ENCODE measurements around the gene PCDHGA1.
"Not testable (repeated sequence)": the region's sequence is repeated elsewhere in the genome, so short reads cannot be mapped to it uniquely, and the experiment has no call there.

The PCDHGA1 gene

GRCh38 chr5:141319699-141320098 lies 10.6 kb upstream of the PCDHGA1 start:
- in situ Hi-C loops (cut with MboI; ENCODE audit: low sequenced_read_pairs, unreplicated experiment), result no loop called here
- no peak for DNase-seq (ENCODE audit: low spot score)
- TF ChIP-seq, protein P1, sequence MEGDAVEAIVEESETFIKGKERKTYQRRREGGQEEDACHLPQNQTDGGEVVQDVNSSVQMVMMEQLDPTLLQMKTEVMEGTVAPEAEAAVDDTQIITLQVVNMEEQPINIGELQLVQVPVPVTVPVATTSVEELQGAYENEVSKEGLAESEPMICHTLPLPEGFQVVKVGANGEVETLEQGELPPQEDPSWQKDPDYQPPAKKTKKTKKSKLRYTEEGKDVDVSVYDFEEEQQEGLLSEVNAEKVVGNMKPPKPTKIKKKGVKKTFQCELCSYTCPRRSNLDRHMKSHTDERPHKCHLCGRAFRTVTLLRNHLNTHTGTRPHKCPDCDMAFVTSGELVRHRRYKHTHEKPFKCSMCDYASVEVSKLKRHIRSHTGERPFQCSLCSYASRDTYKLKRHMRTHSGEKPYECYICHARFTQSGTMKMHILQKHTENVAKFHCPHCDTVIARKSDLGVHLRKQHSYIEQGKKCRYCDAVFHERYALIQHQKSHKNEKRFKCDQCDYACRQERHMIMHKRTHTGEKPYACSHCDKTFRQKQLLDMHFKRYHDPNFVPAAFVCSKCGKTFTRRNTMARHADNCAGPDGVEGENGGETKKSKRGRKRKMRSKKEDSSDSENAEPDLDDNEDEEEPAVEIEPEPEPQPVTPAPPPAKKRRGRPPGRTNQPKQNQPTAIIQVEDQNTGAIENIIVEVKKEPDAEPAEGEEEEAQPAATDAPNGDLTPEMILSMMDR (IDR thresholded peaks at IDR 0.05; ENCODE audit: borderline replicate concordance, control extremely low read depth, extremely low read depth, insufficient read depth, missing control alignments), result no peak

GRCh38 chr5:141320225-141321169 lies 9.8 kb upstream of the PCDHGA1 start, which contains the start of gene TAF7:
Gene TAF7 (minus strand): TSS chr5:141320784. CDS start chr5:141320044, 740 bp downstream.
- peak; percentile 93 for DNase-seq (ENCODE audit: low spot score)
- in situ Hi-C loops (cut with MboI; ENCODE audit: low sequenced_read_pairs, unreplicated experiment), result no loop called here
- TF ChIP-seq, protein P1 (IDR thresholded peaks at IDR 0.05; ENCODE audit: borderline replicate concordance, control extremely low read depth, extremely low read depth, insufficient read depth, missing control alignments), result peak; percentile 93

- DNase-seq (ENCODE audit: low spot score), result no peak
- in situ Hi-C loops (cut with MboI; ENCODE audit: low sequenced_read_pairs, unreplicated experiment), result no loop called here
- TF ChIP-seq, protein P1 (IDR thresholded peaks at IDR 0.05; ENCODE audit: borderline replicate concordance, control extremely low read depth, extremely low read depth, insufficient read depth, missing control alignments), result no peak
These were observed 8.1 kb upstream of the PCDHGA1 start for GRCh38 chr5:141322261-141322660.

- in situ Hi-C loops (cut with MboI; ENCODE audit: low sequenced_read_pairs, unreplicated experiment), result no loop called here
- DNase-seq (ENCODE audit: low spot score), result peak; percentile 58
- TF ChIP-seq, protein P1 (IDR thresholded peaks at IDR 0.05; ENCODE audit: borderline replicate concordance, control extremely low read depth, extremely low read depth, insufficient read depth, missing control alignments), result peak; percentile 49
These were observed 4.0 kb upstream of the PCDHGA1 start for GRCh38 chr5:141326088-141326854.

DNA sequence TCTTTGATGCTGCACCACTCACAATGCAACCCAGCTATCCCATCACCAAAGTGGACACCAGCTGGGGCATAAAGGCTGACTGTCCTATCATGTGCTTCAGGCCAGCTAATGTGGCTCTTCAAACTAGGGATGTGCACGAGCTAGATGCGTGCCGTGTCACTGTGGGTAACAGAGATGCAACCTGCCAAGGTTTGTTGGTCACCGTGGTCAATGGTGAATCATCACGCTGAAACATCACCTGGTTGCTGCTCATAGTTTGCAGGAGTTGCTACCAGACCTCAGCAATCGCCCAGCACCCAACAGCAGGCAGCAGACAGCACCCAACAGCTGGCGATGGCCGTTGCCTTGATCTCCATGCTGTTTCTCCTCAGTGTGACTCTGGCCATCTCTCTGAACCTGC lies 2.1 kb upstream of the PCDHGA1 start:
- no peak for DNase-seq (ENCODE audit: low spot score)
- TF ChIP-seq, protein P1 (IDR thresholded peaks at IDR 0.05; ENCODE audit: borderline replicate concordance, control extremely low read depth, extremely low read depth, insufficient read depth, missing control alignments), result no peak
- in situ Hi-C loops (cut with MboI; ENCODE audit: low sequenced_read_pairs, unreplicated experiment), result no loop called here

- DNase-seq (ENCODE audit: low spot score); in situ Hi-C loops (cut with MboI; ENCODE audit: low sequenced_read_pairs, unreplicated experiment): not testable (repeated sequence)
These were observed 2.3 kb downstream of the PCDHGA1 start for GRCh38 chr5:141332571-141332970.

All from GM13976 (cell line).